B cell (primary cell): ENCODE results near the gene SHMT2. TPM values are rescaled to one million over a fixed set of nuclear protein-coding genes. Genes with fewer than 3 reads are reported as not detected.

Experiments used
- ATAC-seq: fragments of 200-7000 bp; cut with Tn5 transposase; one replicate; pipeline ENCODE4 v1.10.0; 2021; ENCODE audit warnings: low read depth, mild to moderate bottlenecking, moderate number of reproducible peaks, moderate library complexity
- CTCF ChIA-PET: fragments of 350-600 bp; sonication (Branson Sonifier 250); formaldehyde crosslinking; loops from one replicate; lab custom pipeline; 2021; ENCODE audit warnings: antibody characterized with exemption, inconsistent platforms; lab: Charles Lee
- POLR2A ChIA-PET: fragments of 350-600 bp; sonication (Branson Sonifier 250); formaldehyde crosslinking; loops from one replicate; lab custom pipeline; 2021; ENCODE audit warnings: antibody characterized with exemption; lab: Charles Lee
- DNase-seq: peaks from one replicate; pipeline ENCODE4 v3.0.0; 2013
- H2AFZ ChIP-seq: 2 replicates; pipeline ENCODE4 v1.6.1; 2012; ENCODE audit warnings: mild to moderate bottlenecking, low read depth, low read length; ENCODE audit not compliant: insufficient read depth, poor library complexity, severe bottlenecking
- H3K27ac ChIP-seq, 2 donors: 1 replicate in 1 of 2; 2 replicates in 1 of 2; pipeline ENCODE4 v1.5.1; 2012 to 2013; ENCODE audit warnings: low read length in 2 of 2, mild to moderate bottlenecking in 2 of 2, moderate library complexity in 1 of 2
- H3K27me3 ChIP-seq, 4 experiments: fragments of 200-600 bp in 1 of 4; sonication (generic) in 1 of 4; replicated peaks in 1 of 4; 1 replicate in 2 of 4; 2 replicates in 2 of 4; pipeline versions ENCODE4 v1.6.1 to v1.7.0; 2013 to 2016; ENCODE audit warnings: low read length in 3 of 4, mild to moderate bottlenecking in 2 of 4, mixed read lengths in 1 of 4, moderate library complexity in 1 of 4; ENCODE audit not compliant: insufficient read depth in 4 of 4, control insufficient read depth in 3 of 4; ENCODE audit errors: control extremely low read depth in 1 of 4
- H3K36me3 ChIP-seq, 2 experiments: replicated peaks in 1 of 2; 1 replicate in 1 of 2; 2 replicates in 1 of 2; pipeline versions ENCODE4 v1.6.1 to v1.7.1; 2013; ENCODE audit warnings: low read length in 1 of 2; ENCODE audit not compliant: insufficient read depth in 2 of 2, control insufficient read depth in 1 of 2; ENCODE audit errors: control extremely low read depth in 1 of 2, extremely low read depth in 1 of 2
- H3K4me1 ChIP-seq, 2 donors: fragments of 200-600 bp in 1 of 2; sonication (generic) in 1 of 2; 1 replicate in 1 of 2; 2 replicates in 1 of 2; pipeline versions ENCODE4 v1.5.1 to v1.6.1; 2013 to 2017; ENCODE audit warnings: low read length in 2 of 2; ENCODE audit not compliant: control insufficient read depth in 2 of 2, insufficient read depth in 2 of 2
- H3K4me2 ChIP-seq: replicated peaks from 2 replicates; pipeline ENCODE3; 2012; ENCODE audit warnings: mild to moderate bottlenecking, low read depth, low read length; ENCODE audit not compliant: poor library complexity, severe bottlenecking
- H3K4me3 ChIP-seq, 5 experiments: fragments of 200-600 bp in 1 of 5; sonication (generic) in 1 of 5; 1 replicate in 3 of 5; 2 replicates in 2 of 5; pipeline versions ENCODE4 v1.5.1 to v1.7.0; 2011 to 2016; ENCODE audit warnings: low read length in 4 of 5, mild to moderate bottlenecking in 4 of 5, low read depth in 2 of 5, control low read depth in 1 of 5, moderate library complexity in 1 of 5; ENCODE audit not compliant: insufficient read depth in 1 of 5; ENCODE audit errors: control extremely low read depth in 1 of 5, extremely low read depth in 1 of 5
- H3K79me2 ChIP-seq: fragments of 200-600 bp; sonication (generic); one replicate; pipeline ENCODE4 v1.6.0; 2016; ENCODE audit warnings: low read length; ENCODE audit not compliant: control insufficient read depth, insufficient read depth
- H3K9ac ChIP-seq: fragments of 200-600 bp; sonication (generic); 2 replicates; pipeline ENCODE4 v1.6.1; 2017; ENCODE audit warnings: mild to moderate bottlenecking, low read length, moderate library complexity
- H3K9me3 ChIP-seq, 3 donors: one replicate each; pipeline versions ENCODE4 v1.6.1 to v1.7.1; 2013; ENCODE audit warnings: low read length in 2 of 3; ENCODE audit not compliant: control insufficient read depth in 2 of 3, insufficient read depth in 1 of 3; ENCODE audit errors: control extremely low read depth in 1 of 3
- H4K20me1 ChIP-seq: 2 replicates; pipeline ENCODE4 v1.6.0; 2012; ENCODE audit warnings: mild to moderate bottlenecking, low read length; ENCODE audit not compliant: insufficient read depth, control insufficient read depth, poor library complexity, severe bottlenecking
- H3K27ac Mint-ChIP-seq: one replicate; pipeline ENCODE4 v1.8.0; 2021; ENCODE audit warnings: mixed read lengths
- H3K27me3 Mint-ChIP-seq: one replicate; pipeline ENCODE4 v1.8.0; 2021; ENCODE audit warnings: mixed read lengths
- H3K4me1 Mint-ChIP-seq: one replicate; pipeline ENCODE4 v1.8.0; 2021; ENCODE audit warnings: mixed read lengths
- H3K4me3 Mint-ChIP-seq: one replicate; pipeline ENCODE4 v1.8.0; 2021; ENCODE audit warnings: mixed read lengths
- H3K9me3 Mint-ChIP-seq: one replicate; pipeline ENCODE4 v1.8.0; 2022; ENCODE audit warnings: mixed read lengths; ENCODE audit not compliant: insufficient read depth
- EZH2 ChIP-seq: IDR thresholded peaks from 2 replicates; pipeline ENCODE4 v1.6.1; 2012; ENCODE audit warnings: borderline replicate concordance, low read depth, mild to moderate bottlenecking, moderate library complexity, low read length; ENCODE audit not compliant: insufficient read depth, poor library complexity, severe bottlenecking
- WGBS: methylation state at CpG from one replicate; pipeline ENCODE4 v1.1.5; 2013; ENCODE audit warnings: missing lambda C conversion rate; ENCODE audit not compliant: insufficient coverage; 5-methylcytosine and 5-hydroxymethylcytosine counted together
- intact Hi-C: fragments of 100-400 bp; cut with micrococcal nuclease; formaldehyde crosslinking; loops from one replicate; pipeline ENCODE4 v1.10.0; 2022
- polyA plus RNA-seq: library from polyadenylated mRNA; depleted of rRNA; stranded (reverse); fragments of >200 nt; gene quantifications from 2 replicates; pipeline ENCODE4 v1.2.3, GENCODE V29; 2012
- total RNA-seq, 2 donors: library from RNA; stranded (reverse); fragments of 120-200 nt in 1 of 2; gene quantifications; 1 replicate in 1 of 2; 2 replicates in 1 of 2; pipeline versions ENCODE4 v1.2.3 to v1.2.4, GENCODE V29; 2013 to 2022
- TF ChIP-seq, protein P1 (sequence below): fragments of 200-600 bp; IDR thresholded peaks from one replicate; pipeline ENCODE4 v1.8.0; 2022; ENCODE audit warnings: antibody characterized with exemption, mild to moderate bottlenecking

The SHMT2 gene
- total and polyA plus RNA-seq, 2 donors (not counting 1 experiment from before 2014, with no cell fraction given): 166 to 236 TPM

DNA sequence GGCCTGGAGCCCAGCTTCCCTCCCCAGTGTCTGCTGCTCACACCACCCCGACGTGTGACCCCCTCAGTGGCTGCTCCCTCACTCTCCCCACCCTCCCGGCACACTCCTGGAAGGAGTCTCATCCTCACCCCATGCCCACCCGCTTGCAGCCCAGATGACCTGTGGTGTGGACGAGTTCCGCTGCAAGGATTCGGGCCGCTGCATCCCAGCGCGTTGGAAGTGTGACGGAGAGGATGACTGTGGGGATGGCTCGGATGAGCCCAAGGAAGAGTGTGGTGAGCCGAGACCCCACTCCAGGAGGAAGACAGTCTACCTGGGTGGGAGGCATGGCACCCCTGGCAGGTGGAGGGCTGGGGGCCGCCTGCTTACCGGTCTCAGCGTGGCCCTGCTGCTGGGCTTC, 27.9 kb upstream of the SHMT2 start:
- DNase-seq: no peak
- H3K36me3 ChIP-seq: no peaks in the 10 kb centered on the region
- ChIA-PET CTCF (no interaction called here), POLR2A (no interaction called here)
- Mint-ChIP-seq H3K9me3 (no peaks in the 10 kb centered on the region), H3K4me1 (no peaks in the 10 kb centered on the region), H3K4me3 (no peak overlapping the region), H3K27me3 (no peaks in the 10 kb centered on the region), H3K27ac (no peak overlapping the region)
- no peaks in the 10 kb centered on the region for H3K9me3 ChIP-seq
- H2AFZ ChIP-seq: no peak overlapping the region
- ATAC-seq: no peak
- H3K27me3 ChIP-seq: no peaks in the 10 kb centered on the region
- intact Hi-C loops: no loop called here
- H4K20me1 ChIP-seq: no peaks in the 10 kb centered on the region
- H3K79me2 ChIP-seq: no peaks in the 10 kb centered on the region
- H3K27ac ChIP-seq: no peak overlapping the region
- TF ChIP-seq EZH2: no peak
- TF ChIP-seq, protein P1, sequence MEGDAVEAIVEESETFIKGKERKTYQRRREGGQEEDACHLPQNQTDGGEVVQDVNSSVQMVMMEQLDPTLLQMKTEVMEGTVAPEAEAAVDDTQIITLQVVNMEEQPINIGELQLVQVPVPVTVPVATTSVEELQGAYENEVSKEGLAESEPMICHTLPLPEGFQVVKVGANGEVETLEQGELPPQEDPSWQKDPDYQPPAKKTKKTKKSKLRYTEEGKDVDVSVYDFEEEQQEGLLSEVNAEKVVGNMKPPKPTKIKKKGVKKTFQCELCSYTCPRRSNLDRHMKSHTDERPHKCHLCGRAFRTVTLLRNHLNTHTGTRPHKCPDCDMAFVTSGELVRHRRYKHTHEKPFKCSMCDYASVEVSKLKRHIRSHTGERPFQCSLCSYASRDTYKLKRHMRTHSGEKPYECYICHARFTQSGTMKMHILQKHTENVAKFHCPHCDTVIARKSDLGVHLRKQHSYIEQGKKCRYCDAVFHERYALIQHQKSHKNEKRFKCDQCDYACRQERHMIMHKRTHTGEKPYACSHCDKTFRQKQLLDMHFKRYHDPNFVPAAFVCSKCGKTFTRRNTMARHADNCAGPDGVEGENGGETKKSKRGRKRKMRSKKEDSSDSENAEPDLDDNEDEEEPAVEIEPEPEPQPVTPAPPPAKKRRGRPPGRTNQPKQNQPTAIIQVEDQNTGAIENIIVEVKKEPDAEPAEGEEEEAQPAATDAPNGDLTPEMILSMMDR: no peak
- H3K4me1 ChIP-seq: no peaks in the 10 kb centered on the region
- H3K9ac ChIP-seq: no peak overlapping the region
- H3K4me3 ChIP-seq: no peak overlapping the region
- 93% methylated on average over 10 of the region's 16 CpGs for WGBS
- no peak overlapping the region for H3K4me2 ChIP-seq

DNA sequence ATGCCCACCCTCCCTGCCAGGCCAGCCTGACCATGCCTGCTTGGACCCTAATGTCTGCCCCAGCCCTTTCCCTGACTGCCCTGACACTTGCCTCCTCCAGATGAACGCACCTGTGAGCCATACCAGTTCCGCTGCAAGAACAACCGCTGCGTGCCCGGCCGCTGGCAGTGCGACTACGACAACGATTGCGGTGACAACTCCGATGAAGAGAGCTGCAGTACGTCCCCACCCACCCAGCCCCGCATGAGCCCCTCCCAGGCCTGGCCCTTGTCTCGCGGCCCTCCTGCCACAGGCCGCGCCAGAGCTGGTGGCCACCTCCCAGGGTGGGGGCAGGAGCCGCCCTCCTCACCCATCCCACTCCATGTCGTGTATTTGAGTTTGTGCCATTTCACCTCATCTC, 27.2 kb upstream of the SHMT2 start:
- Histone ChIP-seq H3K4me2 (no peak overlapping the region), H3K36me3 (no peaks in the 10 kb centered on the region), H3K4me3 (no peak overlapping the region), H3K27me3 (no peaks in the 10 kb centered on the region), H3K4me1 (no peaks in the 10 kb centered on the region), H3K79me2 (no peaks in the 10 kb centered on the region), H2AFZ (no peak overlapping the region), H4K20me1 (no peaks in the 10 kb centered on the region), H3K9ac (no peak overlapping the region), H3K27ac (no peak overlapping the region), H3K9me3 (no peaks in the 10 kb centered on the region)
- no peak for ATAC-seq
- ChIA-PET CTCF (no interaction called here), POLR2A (no interaction called here)
- no peak for DNase-seq
- TF ChIP-seq, protein P1: no peak
- no peak for TF ChIP-seq EZH2
- Mint-ChIP-seq H3K4me3 (no peak overlapping the region), H3K27me3 (no peaks in the 10 kb centered on the region), H3K9me3 (no peaks in the 10 kb centered on the region), H3K4me1 (no peaks in the 10 kb centered on the region), H3K27ac (no peak overlapping the region)
- 95% methylated on average over 17 of the region's 19 CpGs for WGBS
- intact Hi-C loops: no loop called here
